ENCODE measurements around the gene KCNK5.

Gene KCNK5

DNA sequence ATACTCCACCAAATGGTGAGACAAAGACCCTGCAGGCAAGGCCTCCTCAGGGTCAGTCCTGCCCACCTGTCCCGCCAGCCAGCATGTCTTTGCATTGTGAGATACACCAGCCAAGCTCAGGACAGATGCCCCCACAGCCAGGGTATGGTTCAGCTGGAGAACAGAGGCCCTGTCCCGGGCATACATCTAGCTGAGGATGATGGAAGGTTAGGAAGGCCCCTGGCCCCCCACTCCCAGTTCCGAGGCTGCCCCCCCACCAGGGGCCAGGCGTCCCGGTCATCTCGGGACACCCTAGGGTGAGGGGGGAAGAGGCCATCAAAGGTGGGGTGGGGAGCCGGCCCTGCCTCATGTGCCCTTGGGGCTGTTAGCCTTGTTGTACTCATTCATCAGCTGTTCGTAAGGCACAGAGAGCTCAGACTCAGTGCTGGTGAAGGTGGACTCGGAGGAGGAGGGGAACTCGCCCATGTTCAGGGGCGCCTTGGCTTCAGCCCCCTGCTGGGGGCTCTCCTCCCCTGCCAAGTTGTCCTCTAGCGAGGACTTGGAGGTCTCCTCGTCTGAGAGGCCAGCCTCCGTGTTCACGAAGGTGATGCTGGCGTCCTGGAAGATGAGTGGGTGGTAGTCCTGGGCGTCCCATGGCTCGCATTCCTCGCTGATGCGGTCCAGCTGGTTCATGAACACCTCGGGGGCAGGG lies 38.6 kb downstream of the KCNK5 start:
- no peaks in the 10 kb centered on the region for H3F3A ChIP-seq (ENCODE audit: insufficient read depth)
- H3K9ac ChIP-seq (ENCODE audit: low read length), result no peak overlapping the region
- TF ChIP-seq, protein P1, sequence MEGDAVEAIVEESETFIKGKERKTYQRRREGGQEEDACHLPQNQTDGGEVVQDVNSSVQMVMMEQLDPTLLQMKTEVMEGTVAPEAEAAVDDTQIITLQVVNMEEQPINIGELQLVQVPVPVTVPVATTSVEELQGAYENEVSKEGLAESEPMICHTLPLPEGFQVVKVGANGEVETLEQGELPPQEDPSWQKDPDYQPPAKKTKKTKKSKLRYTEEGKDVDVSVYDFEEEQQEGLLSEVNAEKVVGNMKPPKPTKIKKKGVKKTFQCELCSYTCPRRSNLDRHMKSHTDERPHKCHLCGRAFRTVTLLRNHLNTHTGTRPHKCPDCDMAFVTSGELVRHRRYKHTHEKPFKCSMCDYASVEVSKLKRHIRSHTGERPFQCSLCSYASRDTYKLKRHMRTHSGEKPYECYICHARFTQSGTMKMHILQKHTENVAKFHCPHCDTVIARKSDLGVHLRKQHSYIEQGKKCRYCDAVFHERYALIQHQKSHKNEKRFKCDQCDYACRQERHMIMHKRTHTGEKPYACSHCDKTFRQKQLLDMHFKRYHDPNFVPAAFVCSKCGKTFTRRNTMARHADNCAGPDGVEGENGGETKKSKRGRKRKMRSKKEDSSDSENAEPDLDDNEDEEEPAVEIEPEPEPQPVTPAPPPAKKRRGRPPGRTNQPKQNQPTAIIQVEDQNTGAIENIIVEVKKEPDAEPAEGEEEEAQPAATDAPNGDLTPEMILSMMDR (IDR thresholded peaks at IDR 0.05; ENCODE audit: insufficient read depth, low read length, poor library complexity, severe bottlenecking), result no peak
- TF ChIP-seq EZH2phosphoT487 (conservative IDR thresholded peaks at IDR 0.05; ENCODE audit: low read length), result no peak
- no peak overlapping the region for H3K27ac ChIP-seq (ENCODE audit: low read depth, low read length)
- H3K9me3 ChIP-seq (ENCODE audit: insufficient read depth, low read length), result no peaks in the 10 kb centered on the region
- no peak overlapping the region for H3K4me2 ChIP-seq (ENCODE audit: low read depth, low read length, poor library complexity, severe bottlenecking)
- H3K79me2 ChIP-seq (ENCODE audit: insufficient read depth, low read length), result no peaks in the 10 kb centered on the region
- no peaks in the 10 kb centered on the region for H3K9me2 ChIP-seq (replicated peaks; ENCODE audit: insufficient read depth, low read length)
- H3K36me3 ChIP-seq (ENCODE audit: low read length), result no peaks in the 10 kb centered on the region
- H4K20me1 ChIP-seq (ENCODE audit: low read depth, low read length), result no peaks in the 10 kb centered on the region
- no peak overlapping the region for H2AFZ ChIP-seq (ENCODE audit: low read depth, low read length, severe bottlenecking)
- no peak overlapping the region for H3K4me3 ChIP-seq (ENCODE audit: insufficient read depth, low read length, poor library complexity, severe bottlenecking)
- H3K27me3 ChIP-seq (ENCODE audit: low read length), result no peaks in the 10 kb centered on the region

DNA sequence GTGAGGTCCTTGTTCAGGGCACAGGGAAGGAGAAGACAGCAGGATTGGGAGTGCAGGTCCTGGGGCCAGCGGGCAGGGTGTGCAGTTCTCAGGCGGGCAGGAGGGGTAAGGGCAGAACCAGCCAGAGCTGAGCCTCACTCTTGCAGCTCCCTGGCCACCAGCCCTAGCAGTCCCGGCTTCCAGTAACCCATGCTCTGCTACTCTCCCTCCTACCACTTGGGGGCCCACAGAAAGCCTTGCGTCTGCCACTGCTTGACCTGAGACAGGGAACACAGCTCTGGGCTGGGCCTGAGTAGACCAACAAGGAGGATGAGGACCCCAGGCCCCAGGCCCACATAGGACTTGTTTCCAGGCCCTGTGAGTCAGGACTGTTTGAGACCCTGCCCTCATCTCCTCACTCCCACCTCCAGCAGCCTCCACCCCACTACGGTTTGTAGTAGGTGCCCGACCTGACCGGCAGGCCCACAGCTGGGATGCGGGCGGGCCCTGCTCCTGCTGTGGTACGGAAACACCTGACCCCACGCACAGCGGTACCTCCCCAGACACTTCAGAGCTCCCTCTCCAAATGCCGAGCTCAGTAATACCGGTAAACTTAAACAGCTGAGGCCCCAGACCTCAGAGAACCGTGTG lies 39.2 kb downstream of the KCNK5 start:
- Histone ChIP-seq H3K79me2 (ENCODE audit: insufficient read depth, low read length) (no peaks in the 10 kb centered on the region), H3K9ac (ENCODE audit: low read length) (no peak overlapping the region), H3K9me2 (replicated peaks; ENCODE audit: insufficient read depth, low read length) (no peaks in the 10 kb centered on the region), H3F3A (ENCODE audit: insufficient read depth) (no peaks in the 10 kb centered on the region), H3K9me3 (ENCODE audit: insufficient read depth, low read length) (no peaks in the 10 kb centered on the region), H3K4me2 (ENCODE audit: low read depth, low read length, poor library complexity, severe bottlenecking) (no peak overlapping the region), H4K20me1 (ENCODE audit: low read depth, low read length) (no peaks in the 10 kb centered on the region), H3K4me3 (ENCODE audit: insufficient read depth, low read length, poor library complexity, severe bottlenecking) (no peak overlapping the region), H3K27ac (ENCODE audit: low read depth, low read length) (no peak overlapping the region), H2AFZ (ENCODE audit: low read depth, low read length, severe bottlenecking) (no peak overlapping the region), H3K27me3 (ENCODE audit: low read length) (no peaks in the 10 kb centered on the region), H3K36me3 (ENCODE audit: low read length) (no peaks in the 10 kb centered on the region)
- TF ChIP-seq, protein P1 (IDR thresholded peaks at IDR 0.05; ENCODE audit: insufficient read depth, low read length, poor library complexity, severe bottlenecking), result peak; percentile 38
- TF ChIP-seq EZH2phosphoT487 (conservative IDR thresholded peaks at IDR 0.05; ENCODE audit: low read length), result no peak

- no peak for TF ChIP-seq EZH2phosphoT487 (conservative IDR thresholded peaks at IDR 0.05; ENCODE audit: low read length)
- TF ChIP-seq, protein P1 (IDR thresholded peaks at IDR 0.05; ENCODE audit: insufficient read depth, low read length, poor library complexity, severe bottlenecking), result no peak
- Histone ChIP-seq H3K9me3 (ENCODE audit: insufficient read depth, low read length) (no peaks in the 10 kb centered on the region), H3K36me3 (ENCODE audit: low read length) (no peaks in the 10 kb centered on the region), H3K79me2 (ENCODE audit: insufficient read depth, low read length) (no peaks in the 10 kb centered on the region), H4K20me1 (ENCODE audit: low read depth, low read length) (no peaks in the 10 kb centered on the region), H3K9ac (ENCODE audit: low read length) (no peak overlapping the region), H3F3A (ENCODE audit: insufficient read depth) (no peaks in the 10 kb centered on the region), H2AFZ (ENCODE audit: low read depth, low read length, severe bottlenecking) (no peak overlapping the region), H3K9me2 (replicated peaks; ENCODE audit: insufficient read depth, low read length) (no peaks in the 10 kb centered on the region), H3K4me2 (ENCODE audit: low read depth, low read length, poor library complexity, severe bottlenecking) (no peak overlapping the region), H3K4me3 (ENCODE audit: insufficient read depth, low read length, poor library complexity, severe bottlenecking) (no peak overlapping the region), H3K27me3 (ENCODE audit: low read length) (no peaks in the 10 kb centered on the region), H3K27ac (ENCODE audit: low read depth, low read length) (no peak overlapping the region)
These were observed 40.1 kb downstream of the KCNK5 start for GRCh38 chr6:39189131-39189530.
